ENCODE results near the gene GPC6. TPM values are rescaled to one million over a fixed set of nuclear protein-coding genes. Genes with fewer than 3 reads are reported as not detected.

The GPC6 gene
- total RNA-seq, 1 donor from 2014 or later = 42.9 TPM

DNA sequence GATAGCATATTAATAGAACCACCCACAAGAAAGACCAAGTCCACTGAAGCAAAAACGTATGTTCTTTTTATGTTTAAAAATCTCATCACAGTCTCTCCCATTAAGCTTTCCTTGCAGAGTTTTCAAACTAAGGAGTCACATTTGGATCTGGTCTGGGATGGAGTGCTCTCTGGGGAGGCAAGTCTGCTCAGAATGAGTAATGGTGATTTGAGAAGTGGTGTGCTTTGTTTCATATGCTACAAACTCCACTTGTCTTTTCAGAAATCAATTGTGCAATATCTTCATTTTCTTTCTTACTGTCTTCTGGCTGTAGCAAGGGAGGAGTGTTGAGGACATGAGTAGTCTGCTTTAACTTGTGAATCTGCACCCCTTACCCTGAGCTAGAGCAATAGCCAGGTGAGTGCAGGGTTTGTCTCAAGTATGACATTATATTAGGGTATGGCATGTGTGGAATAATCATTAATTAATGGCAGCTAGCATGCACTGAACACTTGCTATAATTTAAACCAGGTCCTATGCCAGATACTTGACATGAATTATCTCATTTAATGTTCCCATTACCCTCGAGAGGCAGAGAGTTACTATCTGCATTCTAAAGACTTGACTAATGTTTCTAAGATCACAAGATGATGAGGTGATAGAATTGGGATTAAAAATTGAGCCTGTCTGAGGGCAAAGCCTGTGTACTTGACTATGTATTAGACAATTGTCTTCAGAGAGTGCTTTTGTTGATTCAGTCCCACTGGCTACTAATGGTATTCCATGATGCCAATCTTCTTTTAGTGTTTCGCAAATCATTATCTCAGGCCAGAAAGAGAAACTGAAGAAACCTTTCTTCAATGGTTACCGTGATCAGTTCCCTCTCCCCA lies 171.8 kb downstream of the GPC6 start:
- Mint-ChIP-seq H3K4me1 (peaks cover 8% of the 10 kb centered on the region), H3K27ac (no peak overlapping the region), H3K36me3 (peaks cover 5% of the 10 kb centered on the region), H3K27me3 (ENCODE audit: insufficient read depth, low read depth) (no peaks in the 10 kb centered on the region), H3K9me3 (peaks cover 6% of the 10 kb centered on the region), H3K4me3 (no peak overlapping the region)
- no peaks in the 10 kb centered on the region for H3K9me3 ChIP-seq (ENCODE audit: low read depth)
- H3K36me3 ChIP-seq = no peaks in the 10 kb centered on the region
- no peaks in the 10 kb centered on the region for H4K20me1 ChIP-seq (ENCODE audit: low read depth)
- H3K4me1 ChIP-seq = no peaks in the 10 kb centered on the region
- no peak overlapping the region for H3K4me2 ChIP-seq
- H3K27ac ChIP-seq = no peak overlapping the region
- no peak for DNase-seq (ENCODE audit: low spot score)
- TF ChIP-seq EZH2phosphoT487 (IDR thresholded peaks at IDR 0.05) (no peak), EZH2 (IDR thresholded peaks at IDR 0.05) (no peak)
- TF ChIP-seq, protein P1, sequence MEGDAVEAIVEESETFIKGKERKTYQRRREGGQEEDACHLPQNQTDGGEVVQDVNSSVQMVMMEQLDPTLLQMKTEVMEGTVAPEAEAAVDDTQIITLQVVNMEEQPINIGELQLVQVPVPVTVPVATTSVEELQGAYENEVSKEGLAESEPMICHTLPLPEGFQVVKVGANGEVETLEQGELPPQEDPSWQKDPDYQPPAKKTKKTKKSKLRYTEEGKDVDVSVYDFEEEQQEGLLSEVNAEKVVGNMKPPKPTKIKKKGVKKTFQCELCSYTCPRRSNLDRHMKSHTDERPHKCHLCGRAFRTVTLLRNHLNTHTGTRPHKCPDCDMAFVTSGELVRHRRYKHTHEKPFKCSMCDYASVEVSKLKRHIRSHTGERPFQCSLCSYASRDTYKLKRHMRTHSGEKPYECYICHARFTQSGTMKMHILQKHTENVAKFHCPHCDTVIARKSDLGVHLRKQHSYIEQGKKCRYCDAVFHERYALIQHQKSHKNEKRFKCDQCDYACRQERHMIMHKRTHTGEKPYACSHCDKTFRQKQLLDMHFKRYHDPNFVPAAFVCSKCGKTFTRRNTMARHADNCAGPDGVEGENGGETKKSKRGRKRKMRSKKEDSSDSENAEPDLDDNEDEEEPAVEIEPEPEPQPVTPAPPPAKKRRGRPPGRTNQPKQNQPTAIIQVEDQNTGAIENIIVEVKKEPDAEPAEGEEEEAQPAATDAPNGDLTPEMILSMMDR (IDR thresholded peaks at IDR 0.05) = no peak
- H3K79me2 ChIP-seq (ENCODE audit: low read depth) = no peaks in the 10 kb centered on the region
- no peaks in the 10 kb centered on the region for H3F3A ChIP-seq (ENCODE audit: low read depth)
- H2AFZ ChIP-seq (replicated peaks) = no peak overlapping the region
- H3K9ac ChIP-seq = no peak overlapping the region
- no peaks in the 10 kb centered on the region for H3K27me3 ChIP-seq
- H3K4me3 ChIP-seq = no peak overlapping the region

DNA sequence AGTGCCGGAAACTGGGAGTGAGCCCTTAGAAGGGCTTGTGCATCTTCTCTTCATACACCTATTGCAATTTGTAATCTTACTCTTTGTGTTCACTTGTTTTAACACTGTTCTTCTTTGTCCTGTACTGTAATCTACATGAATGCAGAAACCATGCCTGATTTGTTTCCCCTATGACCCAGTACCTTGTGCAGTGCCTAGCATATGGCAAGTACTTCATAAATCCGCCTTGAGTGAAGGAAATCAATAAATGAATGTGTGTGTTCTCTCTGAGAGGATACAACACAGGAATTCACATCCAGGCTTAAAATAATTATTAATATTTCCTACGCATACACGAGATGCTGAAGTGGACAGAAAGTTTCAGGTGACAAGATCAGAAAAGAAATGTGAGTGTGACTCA lies 172.6 kb downstream of the GPC6 start:
- no peaks in the 10 kb centered on the region for H3K79me2 ChIP-seq (ENCODE audit: low read depth)
- H3K27me3 ChIP-seq = no peaks in the 10 kb centered on the region
- no peak for TF ChIP-seq EZH2phosphoT487 (IDR thresholded peaks at IDR 0.05)
- TF ChIP-seq, protein P1 (IDR thresholded peaks at IDR 0.05) = no peak
- no peak for TF ChIP-seq EZH2 (IDR thresholded peaks at IDR 0.05)
- no peak overlapping the region for H3K9ac ChIP-seq
- Mint-ChIP-seq H3K27me3 (ENCODE audit: insufficient read depth, low read depth) (no peaks in the 10 kb centered on the region), H3K9me3 (peaks cover 6% of the 10 kb centered on the region), H3K27ac (no peak overlapping the region), H3K4me1 (peaks cover 8% of the 10 kb centered on the region), H3K4me3 (no peak overlapping the region), H3K36me3 (peaks cover 5% of the 10 kb centered on the region)
- no peak overlapping the region for H3K4me3 ChIP-seq
- H3K27ac ChIP-seq = no peak overlapping the region
- H4K20me1 ChIP-seq (ENCODE audit: low read depth) = no peaks in the 10 kb centered on the region
- no peaks in the 10 kb centered on the region for H3K9me3 ChIP-seq (ENCODE audit: low read depth)
- no peak overlapping the region for H2AFZ ChIP-seq (replicated peaks)
- H3K4me2 ChIP-seq = no peak overlapping the region
- no peak for DNase-seq (ENCODE audit: low spot score)
- H3K36me3 ChIP-seq = no peaks in the 10 kb centered on the region
- no peaks in the 10 kb centered on the region for H3F3A ChIP-seq (ENCODE audit: low read depth)
- no peaks in the 10 kb centered on the region for H3K4me1 ChIP-seq

DNA sequence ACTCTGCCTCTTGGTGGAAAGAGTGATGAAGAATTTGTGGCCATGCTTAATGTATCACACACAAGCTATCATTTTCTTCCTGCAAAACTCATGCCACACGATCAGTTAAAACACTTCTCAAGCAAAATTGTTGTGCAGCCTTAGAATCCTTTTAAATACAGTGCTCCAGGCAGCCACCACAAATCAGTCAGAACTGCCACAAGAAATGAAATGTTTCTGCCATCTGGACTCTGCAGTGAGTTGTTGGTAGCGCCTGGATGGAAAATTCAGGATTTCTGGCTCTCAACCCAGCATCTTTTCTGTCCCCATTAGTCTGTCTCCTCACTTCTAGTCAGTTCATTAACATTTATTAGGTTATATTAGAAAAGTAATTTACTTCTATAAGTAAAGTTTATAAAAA lies 179.5 kb downstream of the GPC6 start:
- Histone ChIP-seq H3K4me1 (no peaks in the 10 kb centered on the region), H3K4me2 (no peak overlapping the region), H3F3A (ENCODE audit: low read depth) (no peaks in the 10 kb centered on the region), H3K27me3 (no peaks in the 10 kb centered on the region), H3K9ac (no peak overlapping the region), H3K36me3 (no peaks in the 10 kb centered on the region), H2AFZ (replicated peaks) (no peak overlapping the region), H3K9me3 (ENCODE audit: low read depth) (no peaks in the 10 kb centered on the region), H3K4me3 (no peak overlapping the region), H4K20me1 (ENCODE audit: low read depth) (no peaks in the 10 kb centered on the region), H3K79me2 (ENCODE audit: low read depth) (no peaks in the 10 kb centered on the region), H3K27ac (no peak overlapping the region)
- TF ChIP-seq EZH2 (IDR thresholded peaks at IDR 0.05) (no peak), EZH2phosphoT487 (IDR thresholded peaks at IDR 0.05) (no peak)
- TF ChIP-seq, protein P1 (IDR thresholded peaks at IDR 0.05) = no peak
- H3K27ac Mint-ChIP-seq = no peak overlapping the region
- no peak for DNase-seq (ENCODE audit: low spot score)
- H3K9me3 Mint-ChIP-seq = no peaks in the 10 kb centered on the region
- H3K36me3 Mint-ChIP-seq = no peaks in the 10 kb centered on the region
- H3K27me3 Mint-ChIP-seq (ENCODE audit: insufficient read depth, low read depth) = no peaks in the 10 kb centered on the region
- peaks cover 12% of the 10 kb centered on the region for H3K4me1 Mint-ChIP-seq
- H3K4me3 Mint-ChIP-seq = no peak overlapping the region

Measured in neural progenitor cell (in vitro differentiated cells).